Measurements from ENCODE around the gene YIPF5.

DNA sequence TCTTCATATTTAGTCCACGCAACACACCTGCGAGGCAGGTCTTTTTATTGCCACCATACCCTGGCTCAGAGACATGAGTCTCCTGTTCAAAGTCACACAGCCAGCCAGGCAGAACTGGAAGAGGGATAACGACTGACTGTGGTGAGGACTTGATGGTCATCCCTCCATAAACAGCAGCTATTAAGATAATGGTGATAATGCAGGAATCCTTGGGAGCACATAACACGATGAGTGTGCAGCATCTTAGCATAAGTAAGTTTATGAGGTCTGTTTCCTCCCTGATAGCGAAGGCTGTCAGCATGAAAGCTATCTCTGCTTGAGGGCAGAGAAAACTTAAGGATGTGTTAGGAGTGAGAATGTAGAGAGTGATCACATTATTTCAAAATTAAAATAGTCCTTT lies 31.1 kb upstream of the YIPF5 start:
- TF ChIP-seq, protein P1, sequence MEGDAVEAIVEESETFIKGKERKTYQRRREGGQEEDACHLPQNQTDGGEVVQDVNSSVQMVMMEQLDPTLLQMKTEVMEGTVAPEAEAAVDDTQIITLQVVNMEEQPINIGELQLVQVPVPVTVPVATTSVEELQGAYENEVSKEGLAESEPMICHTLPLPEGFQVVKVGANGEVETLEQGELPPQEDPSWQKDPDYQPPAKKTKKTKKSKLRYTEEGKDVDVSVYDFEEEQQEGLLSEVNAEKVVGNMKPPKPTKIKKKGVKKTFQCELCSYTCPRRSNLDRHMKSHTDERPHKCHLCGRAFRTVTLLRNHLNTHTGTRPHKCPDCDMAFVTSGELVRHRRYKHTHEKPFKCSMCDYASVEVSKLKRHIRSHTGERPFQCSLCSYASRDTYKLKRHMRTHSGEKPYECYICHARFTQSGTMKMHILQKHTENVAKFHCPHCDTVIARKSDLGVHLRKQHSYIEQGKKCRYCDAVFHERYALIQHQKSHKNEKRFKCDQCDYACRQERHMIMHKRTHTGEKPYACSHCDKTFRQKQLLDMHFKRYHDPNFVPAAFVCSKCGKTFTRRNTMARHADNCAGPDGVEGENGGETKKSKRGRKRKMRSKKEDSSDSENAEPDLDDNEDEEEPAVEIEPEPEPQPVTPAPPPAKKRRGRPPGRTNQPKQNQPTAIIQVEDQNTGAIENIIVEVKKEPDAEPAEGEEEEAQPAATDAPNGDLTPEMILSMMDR (IDR thresholded peaks at IDR 0.05 in 4 of 5, conservative IDR thresholded peaks at IDR 0.05 in 1 of 5): no peak
- TF ChIP-seq POLR2A (IDR thresholded peaks at IDR 0.05): no peak
